Lower leg skin (tissue), 4 donors: ENCODE measurements around the gene TTC33. TPM values are rescaled to one million over a fixed set of nuclear protein-coding genes. Genes with fewer than 3 reads are reported as not detected.

ENCODE experiments used
- DNase-seq, 2 donors: peaks; one replicate each; pipeline ENCODE4 v3.0.0-alpha.2; 2019; ENCODE audit warnings: low spot score in 2 of 2
- H3K4me3 ChIP-seq: fragments of 200-600 bp; sonication (generic); 2 replicates; pipeline ENCODE4 v1.5.1; 2017; ENCODE audit warnings: mild to moderate bottlenecking, low read depth; ENCODE audit not compliant: poor library complexity, severe bottlenecking
- CTCF ChIP-seq, 3 donors: fragments of 450-650 bp; IDR thresholded peaks; one replicate each; pipeline ENCODE4 v1.5.1; 2016; ENCODE audit warnings: antibody characterized with exemption in 3 of 3, mild to moderate bottlenecking in 3 of 3, moderate library complexity in 2 of 3
- POLR2A ChIP-seq, 2 donors: fragments of 450-650 bp; IDR thresholded peaks; one replicate each; pipeline ENCODE4 v1.6.1; 2016 to 2017; ENCODE audit warnings: antibody characterized with exemption in 2 of 2, mild to moderate bottlenecking in 1 of 2, moderate library complexity in 1 of 2
- WGBS, 2 donors: methylation state at CpG; one replicate each; pipeline ENCODE4 v1.1.5; 2018; 5-methylcytosine and 5-hydroxymethylcytosine counted together
- intact Hi-C: fragments of 100-400 bp; cut with DNase I; formaldehyde crosslinking; loops from one replicate; pipeline ENCODE4 v1.15.0; 2023; ENCODE audit warnings: low total_unique reads
- total RNA-seq, 4 donors: library from RNA; depleted of rRNA; stranded (reverse); fragments of >200 nt; gene quantifications; one replicate each; pipeline ENCODE4 v1.1.0, GENCODE V29; 2016

TTC33 gene
- total RNA-seq, 4 donors from 2014 or later = 8.7 to 13.1 (median 11.0) TPM

GRCh38 chr5:40623480-40624420, 132.0 kb downstream of the TTC33 start:
- DNase-seq = no peak
- intact Hi-C loops = no loop called here
- H3K4me3 ChIP-seq = no peak overlapping the region
- WGBS, 2 donors = 63 to 68% methylated on average over 2 of the region's 2 CpGs
- TF ChIP-seq CTCF (IDR thresholded peaks at IDR 0.05) (no peak), POLR2A (IDR thresholded peaks at IDR 0.05) (no peak)

DNA sequence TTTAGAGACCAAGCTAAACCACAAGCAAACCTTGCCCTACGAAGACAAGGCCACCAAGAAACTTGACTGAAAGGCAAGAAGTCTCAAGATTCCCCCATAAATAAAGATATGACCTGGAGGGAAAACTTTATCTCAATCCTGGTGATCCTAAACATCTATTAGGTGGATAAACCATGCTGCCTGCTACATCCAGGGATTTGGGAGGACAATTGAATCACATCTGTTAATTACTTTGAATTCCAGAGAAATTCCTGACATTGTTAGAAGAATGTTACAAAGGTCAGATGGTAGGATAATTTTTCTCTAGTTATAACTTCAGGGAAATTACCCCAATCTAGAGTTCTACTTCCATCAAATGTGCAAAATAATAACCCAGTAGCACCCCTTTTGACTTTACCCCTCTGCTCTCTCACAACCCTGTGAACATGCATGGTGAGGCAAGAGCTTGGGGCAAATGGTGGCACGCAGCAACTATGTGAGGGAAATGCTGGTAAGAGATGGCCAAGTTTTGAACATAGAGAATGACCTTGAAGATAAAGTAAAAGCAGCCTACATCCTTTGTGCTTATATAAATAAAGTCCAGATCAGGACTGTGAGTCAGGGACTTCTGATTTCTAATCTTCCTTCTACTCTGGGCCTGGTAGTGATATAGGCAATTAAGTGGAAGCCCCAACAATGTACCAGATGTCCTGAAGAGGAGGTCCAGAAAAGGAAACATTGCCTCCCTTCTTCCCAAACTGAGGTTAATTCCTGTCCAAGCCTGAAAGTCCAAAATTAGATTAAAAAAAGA, 133.1 kb downstream of the TTC33 start:
- no peak overlapping the region for H3K4me3 ChIP-seq
- no peak for DNase-seq
- 71 to 92% methylated on average over 2 of the region's 2 CpGs for WGBS, 2 donors
- intact Hi-C loops = no loop called here
- TF ChIP-seq CTCF (IDR thresholded peaks at IDR 0.05) (no peak), POLR2A (IDR thresholded peaks at IDR 0.05) (no peak)

DNA sequence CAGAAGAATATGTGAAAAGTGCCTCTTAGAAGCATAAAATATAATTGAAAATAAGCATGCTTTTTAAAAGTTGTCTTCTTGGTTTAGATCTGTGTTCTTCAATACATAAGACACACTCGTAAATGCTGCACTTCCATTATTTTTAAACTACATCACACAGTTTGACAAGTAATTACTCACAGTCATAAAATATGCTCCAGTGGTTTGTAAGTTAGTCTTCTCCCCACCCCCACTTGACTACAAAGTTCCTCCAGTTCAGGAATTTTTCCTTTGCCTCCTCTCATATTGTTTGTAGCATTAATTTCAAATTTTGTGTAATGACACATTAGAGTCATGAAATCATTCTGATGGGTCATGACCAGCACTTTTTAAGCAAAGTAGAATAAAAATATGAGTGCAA, 136.3 kb downstream of the TTC33 start:
- DNase-seq = no peak
- H3K4me3 ChIP-seq = no peak overlapping the region
- intact Hi-C loops = no loop called here
- WGBS, 2 donors = 73 to 81% methylated on average over 1 of the region's 1 CpG
- TF ChIP-seq POLR2A (IDR thresholded peaks at IDR 0.05) (no peak), CTCF (IDR thresholded peaks at IDR 0.05) (no peak)

DNA sequence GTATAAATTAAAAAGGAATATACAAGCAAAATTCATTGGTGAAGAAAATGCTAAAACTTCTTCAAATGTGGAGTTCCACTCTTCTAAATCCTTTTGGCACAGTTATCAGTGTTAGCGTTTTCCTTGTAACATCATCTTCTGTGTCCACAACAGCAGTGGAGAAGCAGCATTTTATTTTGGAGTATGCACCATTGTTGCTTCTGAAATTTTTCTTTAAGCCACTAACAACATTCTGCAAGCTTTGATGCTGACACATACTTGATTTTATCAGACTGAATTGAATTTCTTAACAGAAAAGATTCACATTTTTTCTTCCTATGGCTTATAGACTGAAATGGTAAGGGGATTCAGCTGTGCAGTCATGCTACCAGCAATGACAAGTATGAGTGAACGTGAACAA, 136.8 kb downstream of the TTC33 start:
- H3K4me3 ChIP-seq = no peak overlapping the region
- no peak for DNase-seq
- intact Hi-C loops = no loop called here
- 75 to 82% methylated on average over 2 of the region's 2 CpGs for WGBS, 2 donors
- TF ChIP-seq CTCF (IDR thresholded peaks at IDR 0.05) = no peak

DNA sequence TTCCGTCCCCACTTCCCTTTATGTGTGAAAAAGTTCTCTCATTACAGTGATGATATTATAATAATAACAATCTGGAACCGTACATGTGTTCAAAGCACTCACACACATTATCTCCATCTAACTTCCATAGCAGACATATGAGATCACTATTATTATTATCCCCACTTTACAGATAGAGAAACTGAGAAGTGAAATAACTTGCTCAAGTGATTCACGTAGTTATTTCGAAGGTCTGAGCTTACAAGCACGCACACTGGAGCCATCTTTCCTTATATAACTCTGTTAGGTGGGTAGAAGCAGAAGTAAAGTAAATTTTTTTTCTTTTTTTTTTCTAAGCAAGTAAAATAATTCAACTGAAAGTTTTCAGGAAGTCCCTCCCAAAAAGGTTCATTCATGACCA, 139.0 kb downstream of the TTC33 start:
- H3K4me3 ChIP-seq = no peak overlapping the region
- no peak for DNase-seq
- TF ChIP-seq POLR2A (IDR thresholded peaks at IDR 0.05) = no peak
- no peak for TF ChIP-seq CTCF (IDR thresholded peaks at IDR 0.05)
- intact Hi-C loops = no loop called here
- 83 to 88% methylated on average over 5 of the region's 5 CpGs for WGBS, 2 donors
